GM18909 (cell line): ENCODE measurements around the gene DCUN1D2.

Experiments
- ATAC-seq: cut with Tn5 transposase; IDR thresholded peaks from one replicate; pipeline ENCODE4 v1.9.1; 2021; ENCODE audit warnings: mild to moderate bottlenecking; ENCODE audit not compliant: unreplicated experiment, poor library complexity

Gene DCUN1D2

DNA sequence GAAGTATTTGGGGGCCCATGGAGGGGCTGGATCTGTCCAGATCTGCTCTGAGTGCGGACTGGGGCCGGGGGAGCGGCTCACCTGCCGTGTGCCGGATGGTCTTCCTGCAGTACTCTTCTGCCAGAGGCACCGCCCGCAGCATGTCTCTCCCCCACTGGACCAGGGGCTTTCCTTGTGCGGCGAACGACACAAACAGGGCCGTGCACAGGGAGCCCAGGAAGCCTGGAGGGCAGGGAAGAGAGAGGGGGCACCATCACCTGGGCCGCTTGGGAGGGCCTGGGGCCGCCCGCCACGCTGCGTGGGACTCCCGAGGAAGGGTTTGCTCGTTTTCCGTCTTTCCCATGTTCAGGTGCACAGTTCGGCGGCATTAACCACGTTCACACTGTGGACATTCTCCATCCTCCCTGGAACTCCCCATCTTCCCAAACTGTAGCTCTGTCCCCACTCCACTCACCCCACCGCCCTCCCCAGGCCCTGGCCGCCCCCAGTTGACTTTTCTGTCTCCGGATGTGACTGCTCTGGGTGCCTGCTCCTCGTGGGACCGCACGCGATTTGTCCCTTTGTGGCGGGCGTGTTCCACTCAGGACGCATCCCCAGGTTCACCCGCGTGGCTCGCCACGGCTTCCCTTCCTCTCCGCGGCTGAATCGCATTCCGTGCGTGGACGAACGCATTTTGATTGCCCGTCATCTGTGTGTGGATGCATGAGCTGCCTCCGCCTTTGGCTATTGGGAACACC, 61.5 kb downstream of the DCUN1D2 start:
- no peak for ATAC-seq

DNA sequence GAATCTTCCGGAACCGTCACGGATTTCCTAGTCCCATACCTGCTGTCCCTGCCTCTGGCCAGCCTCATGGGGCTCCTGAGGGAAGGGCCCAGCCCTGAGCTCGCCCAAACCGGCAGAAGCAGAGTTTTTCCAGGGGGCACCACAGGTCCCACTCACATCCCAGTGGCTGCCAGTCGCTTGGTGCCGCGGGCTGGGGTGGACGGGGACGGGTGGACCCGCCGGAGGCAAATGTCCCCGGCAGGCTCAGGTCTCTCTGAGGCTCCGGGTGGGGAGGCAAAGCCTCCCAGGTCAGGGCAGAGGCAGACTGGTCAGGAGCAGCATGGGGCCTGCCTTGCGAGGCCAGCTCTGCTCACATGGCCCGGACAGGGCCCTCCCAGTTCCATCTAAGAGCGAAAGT, 62.0 kb downstream of the DCUN1D2 start:
- ATAC-seq: no peak

DNA sequence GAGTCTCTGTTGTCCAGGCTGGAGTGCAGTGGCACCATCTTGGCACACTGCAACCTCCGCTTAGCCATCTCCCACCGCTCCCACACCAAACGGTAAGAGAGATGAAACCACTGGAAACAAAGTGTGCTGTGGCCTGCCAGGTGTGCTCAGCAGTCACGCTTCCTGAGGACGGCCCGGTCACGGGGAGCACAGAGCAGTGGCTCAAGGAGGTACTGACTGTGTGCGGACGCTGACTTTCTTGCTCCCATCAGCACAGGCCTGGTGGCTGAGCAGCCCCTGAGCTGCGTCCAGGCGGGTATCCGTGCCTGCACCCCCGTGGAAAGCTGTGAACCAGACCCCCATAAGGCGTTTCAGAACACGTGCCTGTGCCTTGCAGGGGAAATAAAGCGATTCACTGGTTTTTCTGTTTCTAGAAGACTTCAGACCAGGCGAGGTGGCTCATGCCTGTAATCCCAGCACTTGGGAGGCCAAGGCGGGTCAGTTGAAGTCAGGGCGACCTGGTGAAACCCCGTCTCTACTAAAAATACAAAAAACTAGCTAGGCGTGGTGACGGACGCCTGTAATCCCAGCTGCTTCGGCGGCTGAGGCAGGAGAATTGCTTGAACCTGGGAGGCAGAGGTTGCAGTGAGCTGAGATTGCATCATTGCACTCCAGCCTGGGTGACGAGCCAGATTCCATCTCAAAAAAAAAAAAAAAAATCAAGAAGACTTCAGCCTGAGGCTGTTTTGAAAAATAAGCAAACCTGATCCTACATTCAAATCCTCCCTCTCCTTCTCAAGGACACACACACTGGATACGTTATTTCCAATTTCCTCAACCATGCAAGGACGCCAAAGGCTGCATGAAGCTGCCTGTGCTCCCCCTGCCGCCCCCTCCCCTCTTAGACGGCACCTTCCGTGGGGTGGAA, 62.7 kb downstream of the DCUN1D2 start:
- ATAC-seq: no peak

DNA sequence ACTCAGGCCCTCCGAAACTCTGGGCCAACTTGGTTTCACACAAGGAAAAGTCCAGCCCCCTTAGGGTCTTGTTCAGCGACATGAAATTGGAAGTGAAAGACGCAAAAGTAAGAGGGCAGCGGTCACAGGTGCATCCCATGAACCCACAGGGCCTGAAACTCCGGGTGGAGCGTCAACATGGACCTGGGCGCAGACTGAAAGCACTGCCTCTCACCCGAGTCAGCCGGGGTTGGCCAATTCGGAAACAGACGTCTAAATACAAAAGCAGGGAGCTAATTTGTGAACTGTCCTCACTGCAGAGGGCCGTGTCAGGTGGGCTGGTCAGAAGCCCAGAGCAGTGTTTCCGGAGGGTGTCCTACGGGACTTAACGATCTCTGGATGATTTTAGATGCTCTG, 63.9 kb downstream of the DCUN1D2 start:
- no peak for ATAC-seq

DNA sequence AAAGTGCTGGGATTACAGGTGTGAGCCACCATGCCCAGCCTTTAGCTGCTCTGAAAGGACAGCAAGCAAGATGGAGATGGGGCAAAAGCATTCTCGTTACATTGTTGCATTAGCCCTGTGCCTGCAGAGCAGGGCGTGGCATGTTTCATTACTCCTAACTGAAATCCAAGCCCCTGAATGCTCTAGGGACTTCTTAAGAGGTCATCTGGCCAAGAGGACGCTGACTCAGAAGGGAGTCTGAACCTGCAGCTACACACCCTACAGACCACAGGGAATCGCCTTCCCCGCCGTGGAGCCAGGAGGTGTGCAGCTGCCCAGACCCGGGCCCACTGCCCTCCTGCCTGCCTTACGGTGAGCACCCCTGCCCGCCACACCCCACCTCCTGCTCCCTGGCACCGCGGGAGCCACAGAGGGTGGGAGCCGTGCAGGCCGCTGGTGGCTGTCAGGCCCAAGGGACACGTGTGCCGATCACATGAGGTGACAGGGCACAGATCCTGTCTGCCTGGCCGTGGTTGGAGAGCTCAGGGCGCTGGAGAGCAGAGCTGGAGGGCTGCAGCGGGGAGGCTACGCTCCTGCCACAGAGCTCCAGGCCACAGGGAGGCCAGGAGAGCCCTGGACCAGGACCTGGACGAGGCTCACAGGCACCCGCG, 64.4 kb downstream of the DCUN1D2 start:
- no peak for ATAC-seq

DNA sequence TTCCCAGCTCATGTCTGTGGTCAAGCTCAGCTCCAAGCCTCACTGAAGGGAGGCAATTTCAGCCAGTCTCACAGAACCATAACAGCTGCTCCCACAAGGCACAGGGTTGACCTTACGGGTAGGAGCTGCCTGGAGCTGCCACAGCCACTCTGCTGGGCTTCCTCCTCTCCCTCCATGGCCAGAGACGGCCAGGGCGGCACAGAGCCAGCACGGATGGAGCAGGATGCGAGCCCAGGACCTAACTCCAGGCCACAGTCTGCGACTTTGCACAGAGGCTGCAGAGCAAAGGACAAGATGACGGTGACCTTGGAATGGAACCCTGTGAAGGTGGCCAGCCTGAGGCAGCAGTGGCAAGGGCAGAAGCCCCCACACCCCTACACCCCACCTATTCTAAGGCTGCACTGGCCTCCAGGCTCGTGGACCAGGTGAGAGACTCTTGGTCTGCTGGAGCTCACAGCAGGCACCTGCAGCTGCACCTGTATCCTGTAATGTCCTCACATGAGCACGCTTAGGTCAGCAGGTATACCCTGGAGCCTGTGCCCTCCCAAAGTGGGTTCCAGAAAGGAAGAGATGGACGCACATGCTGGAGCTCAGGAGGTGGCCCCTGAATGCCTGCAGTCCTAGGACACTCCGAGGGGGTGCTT, 66.9 kb downstream of the DCUN1D2 start:
- no peak for ATAC-seq

DNA sequence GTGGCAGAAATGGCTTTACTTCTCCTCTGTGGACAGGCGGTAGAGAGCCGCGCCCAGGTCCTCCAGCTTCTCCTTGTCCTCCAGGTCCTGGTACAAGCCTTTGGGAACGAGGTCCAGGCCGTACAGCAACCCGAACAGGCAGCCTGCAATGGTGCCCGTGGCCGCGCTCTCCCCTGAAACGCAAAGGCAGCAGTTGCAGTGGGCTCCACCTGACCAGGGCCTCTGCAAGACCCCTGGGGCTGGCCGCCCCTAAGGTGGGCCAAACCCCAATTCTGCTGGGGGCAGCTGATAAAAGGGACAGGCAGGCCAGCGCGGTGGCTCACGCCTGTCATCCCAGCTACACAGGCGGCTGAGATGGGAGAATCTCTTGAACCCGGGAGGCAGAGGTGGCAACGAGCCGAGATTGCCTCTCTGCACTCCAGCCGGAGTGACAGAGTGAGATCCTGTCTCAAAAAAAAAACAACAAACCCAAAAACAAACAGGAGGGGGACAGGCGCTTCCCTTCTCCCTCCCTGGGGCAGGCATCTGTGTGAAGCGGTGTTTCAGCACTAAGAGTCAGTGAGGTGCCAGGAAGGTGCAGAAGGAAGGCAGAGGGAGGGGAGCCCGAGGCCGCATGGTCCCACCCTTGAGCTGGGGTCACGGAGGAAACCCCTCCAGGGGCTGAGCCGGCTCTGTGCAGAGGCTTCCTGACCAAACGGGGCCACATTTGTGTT, 67.5 kb downstream of the DCUN1D2 start:
- ATAC-seq: no peak

DNA sequence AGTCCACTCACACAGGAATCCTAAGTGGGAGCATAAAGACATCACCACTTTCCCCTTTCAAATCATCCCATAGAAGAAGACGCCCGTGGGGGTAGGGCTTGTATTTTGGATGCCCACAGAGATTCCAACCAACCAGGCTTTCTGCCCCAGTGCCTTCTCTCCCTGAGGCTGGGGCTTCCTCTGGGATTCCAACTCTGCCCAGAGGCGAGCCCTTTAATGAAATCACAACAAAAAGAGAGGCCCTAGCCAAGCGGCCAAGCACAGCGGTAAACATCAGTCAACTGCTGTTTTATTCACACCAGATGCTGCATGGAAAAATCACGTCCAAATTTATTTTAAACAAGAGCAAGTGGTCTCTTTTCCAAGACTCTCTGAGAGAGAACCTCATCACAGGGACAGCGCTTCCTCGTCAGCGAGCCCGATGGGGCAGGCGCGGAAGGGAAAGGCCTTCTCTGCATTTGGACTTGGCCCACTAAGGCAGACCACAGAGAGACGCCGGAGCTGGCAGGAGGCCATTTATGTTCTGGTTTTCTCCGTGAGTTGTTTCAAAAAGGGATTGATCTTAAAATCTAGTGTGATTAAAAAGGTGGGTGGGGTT, 68.7 kb downstream of the DCUN1D2 start:
- ATAC-seq: no peak

DNA sequence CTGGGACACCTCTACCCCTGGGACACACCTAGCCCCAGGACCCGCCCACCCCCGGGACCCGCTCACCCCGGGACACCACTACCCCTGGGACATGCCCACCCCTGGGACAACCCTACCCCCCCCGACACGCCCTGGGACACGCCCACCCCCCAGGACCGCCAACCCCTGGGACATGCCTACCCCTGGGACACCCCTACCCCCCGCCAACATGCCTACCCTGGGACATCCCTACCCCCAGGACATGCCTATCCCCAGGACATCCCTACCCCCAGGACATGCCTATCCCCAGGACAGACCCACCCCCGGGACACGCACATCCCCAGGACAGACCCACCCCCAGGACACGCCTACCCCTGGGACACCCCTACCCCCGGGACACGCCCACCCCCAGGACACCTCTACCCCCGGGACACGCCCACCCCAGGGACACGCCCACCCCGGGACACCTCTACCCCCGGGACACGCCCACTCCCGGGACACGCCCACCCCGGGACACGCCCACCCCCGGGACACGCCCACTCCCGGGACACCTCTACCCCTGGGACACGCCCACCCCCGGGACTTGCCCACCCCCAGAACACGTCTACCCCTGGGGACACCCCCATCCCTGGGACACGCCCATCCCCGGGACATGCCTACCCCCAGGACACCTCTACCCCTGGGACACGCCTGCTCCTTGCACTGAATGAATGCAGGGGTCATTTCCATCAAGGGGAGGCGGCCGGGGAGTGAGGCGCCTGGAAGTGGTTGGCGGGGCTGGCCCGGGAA, 69.5 kb downstream of the DCUN1D2 start:
- no peak for ATAC-seq

DNA sequence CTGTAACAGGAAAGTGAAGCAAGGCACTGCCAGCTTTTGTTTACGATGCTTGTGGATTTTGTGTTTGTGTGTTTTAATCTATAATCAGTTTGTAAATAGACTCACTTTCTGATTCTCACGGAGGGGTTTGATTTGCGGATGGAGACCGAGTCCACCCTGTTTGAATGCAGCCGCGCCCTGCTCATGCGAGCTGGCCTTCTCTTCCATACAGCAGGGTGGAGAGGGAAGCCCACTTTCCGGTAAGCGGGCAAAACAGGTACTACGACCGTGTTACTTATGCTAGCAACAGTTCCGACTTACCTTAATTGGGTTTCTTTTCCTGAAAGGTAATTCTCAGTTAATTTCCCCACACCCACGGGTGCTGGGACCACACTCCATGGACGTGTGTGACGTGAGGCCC, 70.3 kb downstream of the DCUN1D2 start:
- ATAC-seq: no peak

DNA sequence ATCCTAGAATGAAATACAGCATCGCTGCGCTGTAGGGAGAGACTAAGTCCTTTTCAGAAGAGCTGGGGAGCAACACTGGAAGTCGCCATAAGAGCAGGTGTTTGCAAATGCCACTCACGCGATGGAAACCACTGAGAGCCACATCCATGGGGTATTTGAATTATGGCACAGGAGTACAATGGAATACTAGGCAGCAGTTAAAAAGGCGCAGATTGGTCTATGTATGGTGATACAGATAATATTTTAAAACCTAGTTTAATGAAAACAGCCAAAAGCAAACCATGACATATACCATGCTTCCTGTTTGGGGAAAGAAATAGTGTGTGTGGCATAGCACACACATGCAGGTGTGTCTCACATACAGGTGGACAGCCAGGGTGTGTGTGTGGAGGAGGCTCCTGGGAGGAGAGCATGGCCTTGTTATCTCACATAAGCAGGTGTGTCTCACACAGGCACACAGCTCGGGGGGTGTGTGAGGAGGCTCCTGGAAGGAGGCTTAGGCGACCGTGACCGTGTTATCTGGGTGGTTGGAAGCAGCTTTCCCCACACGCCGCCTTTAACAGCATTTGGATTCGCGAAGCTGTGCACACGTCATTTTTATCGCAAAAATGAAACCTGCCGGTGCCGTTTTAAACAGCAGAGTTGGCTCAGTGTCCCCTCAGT, 70.8 kb downstream of the DCUN1D2 start:
- ATAC-seq: no peak

DNA sequence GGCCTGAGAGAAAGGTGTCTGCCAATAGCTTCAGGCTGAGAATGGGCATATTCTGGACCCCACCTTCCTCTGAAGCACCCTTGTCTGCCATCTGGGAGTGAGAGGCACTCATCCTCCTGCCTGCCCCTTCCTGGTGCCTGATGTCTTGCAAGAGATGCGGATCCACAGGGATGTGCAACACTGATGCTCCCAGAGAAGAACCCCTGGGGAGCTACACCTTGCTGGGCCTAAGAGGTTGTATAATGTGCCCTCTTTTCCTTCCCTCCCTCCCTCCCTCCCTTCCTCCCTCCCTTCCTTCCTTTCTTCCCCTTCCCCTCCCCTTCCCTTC, 71.8 kb downstream of the DCUN1D2 start:
- no peak for ATAC-seq

DNA sequence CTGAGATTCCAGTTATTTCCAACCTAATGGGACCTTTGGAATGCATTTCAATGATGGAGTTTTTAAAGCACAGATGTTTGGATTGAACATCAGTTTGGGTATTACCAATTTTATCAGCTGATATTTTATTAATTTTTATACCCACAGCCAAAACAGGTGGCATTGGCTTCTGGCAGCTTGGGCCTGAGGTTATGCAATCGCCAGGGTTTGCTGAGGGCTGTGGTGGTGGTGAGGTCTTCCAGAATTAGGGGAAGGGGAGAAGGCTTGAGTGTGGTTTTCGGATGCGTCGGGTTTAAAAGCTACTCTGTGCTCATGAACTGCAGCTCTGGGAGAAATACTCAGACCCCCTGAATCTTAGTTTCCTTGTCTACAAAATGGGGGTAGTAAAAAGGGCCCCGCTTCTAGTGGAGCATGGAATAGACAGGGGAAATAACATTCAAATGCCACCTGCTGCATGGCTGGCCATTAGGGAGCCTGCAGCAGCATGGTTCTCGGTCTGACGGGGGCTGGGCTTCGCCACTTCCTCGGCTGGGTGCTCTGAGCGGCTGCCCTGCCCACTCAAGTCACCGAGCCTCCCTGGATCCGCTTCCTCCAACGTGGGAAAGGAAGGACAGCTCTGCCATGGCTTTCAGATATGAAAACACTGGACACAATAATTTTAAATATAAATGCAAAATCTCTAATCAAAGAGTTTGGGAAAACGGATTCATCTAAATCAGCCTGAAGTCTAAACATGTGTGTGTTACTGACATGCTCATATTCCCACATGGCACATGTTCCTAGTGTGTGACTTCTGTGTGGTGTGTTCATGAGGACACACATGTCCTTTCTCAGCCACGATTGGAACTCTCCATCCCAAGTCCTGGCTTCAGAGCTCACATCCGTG, 72.4 kb downstream of the DCUN1D2 start:
- no peak for ATAC-seq

DNA sequence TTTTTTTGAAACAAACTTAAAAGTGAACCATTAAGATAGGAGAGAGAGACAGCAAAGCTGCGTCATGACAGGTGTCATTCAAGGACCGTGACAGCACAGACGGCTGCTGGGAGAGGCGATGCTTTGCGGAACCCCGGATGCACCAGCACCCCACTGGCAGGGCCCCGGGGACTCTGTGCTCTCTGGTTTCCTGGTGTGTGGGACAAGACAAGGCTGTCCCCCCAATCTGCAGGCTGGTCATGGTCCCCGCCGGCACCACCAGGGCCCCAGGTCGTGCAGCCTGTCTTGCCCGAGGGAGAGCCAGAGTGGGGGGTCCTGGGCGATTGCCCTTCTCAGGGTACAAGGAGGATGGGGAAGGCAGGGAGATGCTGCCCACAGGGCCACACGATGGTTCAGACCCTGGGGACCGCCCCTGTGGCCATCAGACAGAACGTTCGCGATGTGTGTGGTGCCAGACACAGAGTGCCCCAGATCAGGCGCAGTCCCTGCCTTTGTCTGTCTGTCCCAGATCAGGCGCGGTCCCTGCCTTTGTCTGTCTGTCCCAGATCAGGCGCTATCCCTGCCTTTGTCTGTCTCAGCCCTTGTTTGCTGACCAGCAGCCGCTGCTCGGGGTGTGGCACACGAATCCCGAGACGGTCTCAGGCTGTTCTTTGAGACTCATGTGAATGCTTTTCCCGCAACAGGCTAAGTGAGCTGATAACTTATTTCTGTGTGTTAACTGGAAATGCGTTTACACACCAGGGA, 73.3 kb downstream of the DCUN1D2 start:
- ATAC-seq: no peak

DNA sequence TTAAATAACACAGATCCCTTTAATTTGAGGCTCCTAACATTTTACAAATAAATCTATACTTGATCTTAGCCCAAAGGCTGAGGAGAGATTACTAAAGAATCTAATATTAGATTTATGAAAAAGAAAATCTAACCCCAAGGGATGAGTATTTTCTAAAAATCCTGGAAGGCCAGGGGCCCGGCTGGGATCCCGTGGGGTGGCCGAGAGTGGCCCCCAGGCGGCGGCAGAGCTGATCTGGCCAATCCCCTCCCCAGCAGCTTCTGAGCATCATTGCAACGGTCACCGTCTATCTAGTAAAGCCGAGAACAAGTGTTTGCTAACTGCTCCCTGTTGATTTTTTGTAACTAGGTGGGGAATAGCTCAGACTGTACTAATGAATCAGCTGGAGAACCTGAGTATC, 74.7 kb downstream of the DCUN1D2 start:
- no peak for ATAC-seq

DNA sequence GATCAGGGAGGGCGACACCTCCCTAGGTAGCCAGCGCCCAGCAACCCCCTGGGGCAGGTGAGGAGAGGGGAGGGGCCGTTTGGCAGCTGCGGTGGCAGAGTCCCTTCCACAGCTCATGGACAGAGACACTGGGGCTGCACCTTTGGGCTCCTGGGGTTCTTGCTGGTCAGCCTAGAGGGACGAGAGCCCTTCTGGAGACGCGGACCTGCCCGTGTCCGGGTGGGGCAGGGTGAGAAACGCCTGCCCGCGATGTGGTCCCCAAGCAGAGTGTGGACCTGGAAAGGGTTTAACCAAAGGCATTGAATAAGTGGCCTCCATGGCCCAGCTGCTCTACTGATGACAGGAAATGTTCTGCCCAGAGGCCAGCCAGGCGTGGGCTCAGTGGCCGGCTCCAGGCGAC, 75.5 kb downstream of the DCUN1D2 start:
- no peak for ATAC-seq

DNA sequence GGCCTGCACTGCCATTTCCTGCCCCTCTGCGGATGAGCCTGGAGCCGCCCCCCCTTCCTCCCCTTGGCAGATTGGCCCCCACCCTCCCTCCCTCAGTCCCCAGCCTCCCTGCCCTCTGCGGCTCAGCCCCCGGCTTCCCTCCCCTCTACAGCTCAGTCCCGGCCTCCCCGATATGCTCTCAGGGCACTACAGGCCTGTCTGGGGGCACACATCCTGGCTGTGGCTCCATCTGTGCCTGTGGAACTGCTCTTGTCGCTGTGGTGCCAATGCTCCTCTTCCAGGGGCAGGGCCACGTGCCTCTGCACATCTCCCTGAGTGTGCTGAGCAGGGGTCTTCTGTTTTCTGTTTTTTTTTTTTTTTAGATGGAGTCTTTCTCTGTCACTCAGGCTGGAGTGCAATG, 76.2 kb downstream of the DCUN1D2 start:
- no peak for ATAC-seq
